NCI-H146 treated with DMSO at 0.1 percent for 48 hours (cell line): ENCODE measurements around the gene PRKN.
"Not testable (repeated sequence)": the region's sequence is repeated elsewhere in the genome, so short reads cannot be mapped to it uniquely, and the experiment has no call there.

Experiments
- DNase-seq: peaks from one replicate; lab custom pipeline; 2025; ENCODE audit not compliant: unreplicated experiment; lab: John Stamatoyannopoulos, UW

The PRKN gene

DNA sequence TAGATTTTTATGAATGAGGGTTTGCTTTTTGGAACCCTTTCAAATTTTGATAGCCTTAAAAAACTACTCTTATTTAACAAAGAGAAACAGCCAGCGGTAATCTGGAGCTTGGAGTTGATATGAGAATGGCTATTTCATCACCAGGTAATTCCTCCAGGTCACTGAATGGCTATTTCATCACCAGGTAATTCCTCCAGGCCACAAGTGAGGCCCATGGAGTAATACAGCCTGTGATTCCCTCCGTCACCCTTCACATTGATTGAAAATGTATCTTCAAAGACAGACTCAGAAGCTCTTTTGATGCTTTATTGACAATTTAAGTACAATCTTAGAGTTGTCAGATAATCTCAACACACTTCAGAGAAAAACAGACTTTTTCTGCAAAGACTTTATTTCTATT lies 1380.4 kb downstream of the PRKN start:
- no peak for DNase-seq

- DNase-seq, result no peak
Observed at GRCh38 chr6:161346717-161347116, 1380.8 kb downstream of the PRKN start.

GRCh38 chr6:161344626-161345025 lies 1382.9 kb downstream of the PRKN start:
- DNase-seq, result no peak

DNA sequence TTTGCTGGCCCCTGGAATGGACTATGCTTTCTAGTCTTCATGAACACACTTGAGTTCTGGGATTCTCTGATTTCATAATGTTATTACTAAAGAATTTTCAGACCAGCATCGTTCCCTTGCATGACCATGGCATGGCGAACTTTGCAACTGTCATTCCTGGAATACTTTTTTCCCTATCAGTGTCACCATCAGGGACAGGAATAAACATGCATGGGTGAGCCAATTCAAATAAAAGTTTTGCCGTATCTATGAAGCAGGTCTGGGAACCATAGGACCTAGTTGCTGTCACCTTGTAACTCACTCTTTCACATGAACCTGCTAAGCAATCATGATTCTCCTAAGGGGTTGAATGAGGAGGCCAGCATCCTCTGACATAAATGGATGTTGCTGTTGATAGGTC lies 1385.5 kb downstream of the PRKN start:
- DNase-seq, result no peak

- DNase-seq, result no peak
Observed at GRCh38 chr6:161341638-161342037, 1385.9 kb downstream of the PRKN start.

DNA sequence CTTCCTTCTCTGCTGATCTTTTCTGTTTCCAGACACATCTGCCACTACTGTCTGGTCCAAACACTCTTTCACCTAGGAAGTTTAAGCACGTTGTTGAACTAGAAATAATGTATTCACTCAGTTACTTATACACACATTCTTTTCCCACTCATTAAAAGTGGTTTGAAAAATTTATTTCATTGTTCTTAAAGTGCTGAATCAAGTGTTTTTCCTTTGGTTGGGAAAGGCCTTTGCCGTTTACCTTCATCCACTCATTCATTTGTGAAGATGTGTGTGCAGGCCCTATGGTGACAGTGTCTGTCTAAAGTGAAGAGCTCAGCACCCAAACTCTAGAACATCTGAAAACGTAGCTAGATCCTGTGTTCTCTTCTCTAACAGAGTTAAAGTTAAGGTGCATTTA lies 1389.6 kb downstream of the PRKN start:
- no peak for DNase-seq

- DNase-seq, result no peak
Observed at GRCh38 chr6:161336479-161336878, 1391.1 kb downstream of the PRKN start.

DNA sequence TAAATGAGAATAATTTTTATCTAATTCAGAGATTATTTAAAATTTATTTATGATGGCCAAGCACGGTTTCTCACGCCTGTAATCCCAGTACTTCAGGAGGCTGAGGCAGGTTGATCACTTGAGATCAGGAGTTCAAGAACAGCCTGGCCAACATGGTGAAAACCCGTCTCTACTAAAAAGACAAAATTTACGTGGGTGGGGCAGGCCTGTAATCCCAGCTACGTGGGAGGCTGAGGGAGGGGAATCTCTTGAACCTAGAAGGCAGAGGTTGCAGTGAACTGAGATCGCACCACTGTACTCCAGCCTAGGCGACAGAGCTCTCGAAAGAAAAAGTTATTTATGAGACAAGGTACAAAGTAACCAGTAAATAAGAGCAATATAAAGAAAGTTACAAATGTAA lies 1394.2 kb downstream of the PRKN start:
- DNase-seq, result no peak

DNA sequence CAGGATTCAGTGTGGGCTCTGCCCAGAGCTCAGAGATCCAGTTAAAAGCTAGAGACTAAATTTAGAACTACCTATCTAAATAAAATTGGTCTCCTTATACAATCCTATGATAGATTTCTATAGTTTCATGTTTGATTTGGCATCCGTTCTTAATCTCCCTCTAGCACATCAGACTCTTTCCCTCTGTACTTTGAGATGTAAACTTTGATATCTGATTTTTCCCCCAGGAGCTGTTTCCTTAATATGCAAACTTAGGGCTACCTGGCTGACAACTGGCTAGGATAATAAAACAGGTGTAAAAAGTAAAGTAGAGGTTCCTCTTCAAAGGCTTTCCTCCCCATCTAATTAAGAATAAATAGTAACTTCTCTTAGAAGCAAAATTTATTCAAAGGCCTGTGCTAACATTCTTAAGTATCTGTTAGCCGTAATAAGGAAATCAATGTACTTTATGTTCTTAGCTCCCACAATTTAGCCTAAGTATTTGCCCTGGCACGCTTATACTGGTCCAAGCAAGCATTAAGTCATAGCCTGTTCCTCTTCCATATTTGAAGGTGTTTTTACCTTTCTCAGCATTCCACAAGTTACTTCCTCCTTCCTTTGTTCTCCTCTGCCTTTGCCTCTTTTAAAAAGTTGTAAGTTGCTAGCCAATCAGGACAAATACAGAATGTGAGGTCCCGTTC lies 1396.0 kb downstream of the PRKN start:
- DNase-seq, result not testable (repeated sequence)

DNA sequence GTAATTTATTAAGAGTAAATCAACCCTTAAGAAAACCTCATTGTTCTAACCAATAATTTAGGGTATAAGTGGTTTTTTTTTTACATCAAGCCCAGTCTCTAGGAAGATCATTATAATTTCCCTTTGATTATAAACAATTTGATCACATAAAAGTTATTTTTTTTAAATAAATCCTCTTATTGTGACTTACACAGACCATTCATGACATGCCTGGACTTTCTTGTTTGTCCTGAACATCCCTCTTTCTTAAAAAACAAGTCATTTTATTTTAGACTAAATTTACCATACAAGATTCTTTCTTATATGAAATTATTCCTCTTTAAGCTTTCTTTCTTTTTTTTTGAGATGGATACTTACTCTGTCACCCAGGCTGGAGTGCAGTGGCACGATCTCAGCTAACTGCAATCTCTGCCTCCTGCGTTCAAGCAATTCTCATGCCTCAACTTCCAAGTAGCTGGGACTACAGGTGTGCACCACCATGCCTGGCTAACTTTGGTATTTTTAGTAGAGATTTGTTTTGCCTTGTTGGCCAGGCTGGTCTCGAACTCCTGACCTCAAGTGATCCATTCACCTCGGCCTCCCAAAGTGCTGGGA lies 1400.1 kb downstream of the PRKN start:
- no peak for DNase-seq

GRCh38 chr6:161319231-161319630 lies 1408.3 kb downstream of the PRKN start:
- no peak for DNase-seq

DNA sequence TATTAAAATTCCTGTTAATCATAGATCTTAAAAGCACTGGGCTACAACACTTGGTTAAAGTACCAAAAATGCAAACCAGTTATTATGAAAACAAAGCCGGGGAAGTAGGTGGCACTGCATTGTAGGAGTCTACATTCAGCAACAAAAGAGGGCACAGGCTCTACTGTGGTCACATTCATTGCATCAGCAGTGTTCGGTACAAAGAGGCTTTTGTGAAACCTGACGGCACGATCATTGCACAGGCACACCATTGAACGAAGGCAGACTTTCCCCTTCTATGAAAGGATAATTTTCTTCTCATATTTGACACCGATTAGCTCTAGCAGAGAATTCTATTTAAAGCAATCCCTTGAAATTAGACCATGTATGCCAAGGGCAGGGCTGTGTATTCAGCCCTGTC lies 1409.1 kb downstream of the PRKN start:
- DNase-seq, result no peak

GRCh38 chr6:161316531-161316930 lies 1411.0 kb downstream of the PRKN start:
- no peak for DNase-seq

DNA sequence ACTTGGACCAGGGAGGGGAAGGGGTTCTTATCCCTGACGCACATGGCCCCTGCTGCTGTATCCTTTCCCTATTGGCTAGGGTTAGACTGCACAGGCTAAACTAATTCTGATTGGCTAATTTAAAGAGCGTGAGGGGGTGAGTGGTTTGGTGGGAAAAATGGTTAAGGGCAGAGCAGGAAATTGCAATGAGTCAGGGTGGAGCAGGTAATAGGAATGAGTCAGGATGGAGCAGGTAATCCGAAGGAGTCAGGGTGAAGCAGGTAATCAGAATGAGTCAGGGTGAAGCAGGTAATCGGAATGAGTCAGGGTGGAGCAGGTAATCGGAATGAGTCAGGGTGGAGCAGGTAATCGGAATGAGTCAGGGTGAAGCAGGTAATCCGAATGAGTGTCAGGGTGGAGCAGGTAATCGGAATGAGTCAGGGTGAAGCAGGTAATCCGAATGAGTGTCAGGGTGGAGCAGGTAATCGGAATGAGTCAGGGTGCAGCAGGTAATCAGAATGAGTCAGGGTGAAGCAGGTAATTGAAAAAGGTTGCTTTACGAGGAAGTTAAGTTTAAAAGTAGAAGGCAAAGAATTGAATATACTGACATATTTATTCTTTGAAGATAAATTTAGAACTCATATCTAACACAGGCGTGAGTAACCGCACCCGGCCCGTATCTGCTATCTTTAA lies 1412.2 kb downstream of the PRKN start:
- not testable (repeated sequence) for DNase-seq

GRCh38 chr6:161314541-161315245 lies 1412.9 kb downstream of the PRKN start:
- not testable (repeated sequence) for DNase-seq

DNA sequence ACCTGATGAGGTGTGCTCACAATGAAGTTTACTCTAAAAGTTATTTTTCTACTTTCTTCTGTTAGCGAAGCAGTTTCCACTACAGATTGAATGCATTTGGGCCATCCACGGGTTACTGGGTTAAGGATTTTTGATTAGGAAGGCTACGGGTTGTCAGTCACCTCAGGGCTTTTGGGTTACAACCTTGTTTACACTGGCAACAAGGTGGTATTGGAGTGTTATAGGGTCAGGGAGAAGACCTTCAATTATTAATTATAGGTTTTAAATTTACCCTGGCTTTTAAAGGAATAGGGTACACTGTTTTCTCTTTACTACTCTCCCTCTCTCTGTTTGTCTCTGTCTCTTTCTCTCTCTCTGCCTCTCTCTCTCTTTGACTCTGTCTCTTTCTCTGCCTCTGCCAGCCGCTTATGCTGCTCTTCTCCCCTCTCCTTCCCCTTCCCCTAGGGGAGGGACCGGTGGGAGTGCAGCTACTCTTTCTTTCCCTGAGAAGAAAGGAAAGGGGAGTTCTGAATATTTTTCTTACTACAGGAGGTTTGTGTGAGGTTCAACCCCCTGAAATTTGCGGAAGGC lies 1413.5 kb downstream of the PRKN start:
- DNase-seq, result no peak

DNA sequence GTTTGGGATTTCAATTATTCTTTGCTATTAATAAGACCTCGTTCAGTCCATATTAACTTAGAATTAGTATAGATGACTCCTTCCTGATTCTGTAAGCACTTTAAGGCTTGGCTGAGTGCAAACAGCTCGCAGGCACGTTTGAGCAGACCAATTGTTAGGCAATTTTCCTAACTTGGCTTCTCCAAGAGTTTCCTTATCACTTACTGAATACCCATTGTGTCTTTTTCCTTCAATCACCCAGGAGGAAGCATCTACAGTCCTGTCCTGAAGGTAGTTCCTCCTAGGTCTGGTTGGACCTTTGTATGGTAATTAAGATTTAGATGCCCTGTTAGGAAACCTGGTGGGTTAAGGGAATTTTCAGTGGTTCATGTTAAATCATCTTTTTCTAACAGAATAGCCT lies 1414.1 kb downstream of the PRKN start:
- not testable (repeated sequence) for DNase-seq

- DNase-seq, result not testable (repeated sequence)
Observed at GRCh38 chr6:161309774-161310173, 1417.8 kb downstream of the PRKN start.

DNA sequence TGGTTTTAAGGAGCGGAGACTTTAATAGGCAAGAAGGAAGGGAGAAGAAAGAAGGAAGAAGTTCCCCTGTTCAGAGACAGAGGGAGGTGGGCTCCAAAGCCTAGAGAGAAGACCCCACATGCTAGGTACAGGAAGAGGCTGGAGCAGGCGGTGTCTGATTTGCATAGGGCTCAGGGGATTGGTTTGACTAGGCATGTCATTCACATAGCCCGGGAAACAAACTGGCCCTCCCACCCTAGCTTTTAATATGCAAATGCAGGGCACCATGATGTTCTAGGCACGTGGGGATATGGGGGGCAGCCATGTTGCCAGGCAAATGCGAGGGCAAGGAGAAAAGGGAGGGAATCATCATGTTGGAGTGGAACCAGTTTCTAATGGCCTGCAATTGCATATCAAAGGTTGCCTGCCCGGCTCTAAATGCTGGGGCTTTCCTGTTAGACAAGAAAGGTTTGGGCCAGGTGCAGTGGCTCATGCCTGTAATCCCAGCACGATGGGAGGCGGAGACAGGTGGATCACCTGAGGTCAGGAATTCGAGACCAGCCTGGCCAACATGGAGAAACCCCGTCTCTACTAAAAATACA lies 1419.4 kb downstream of the PRKN start:
- no peak for DNase-seq

DNA sequence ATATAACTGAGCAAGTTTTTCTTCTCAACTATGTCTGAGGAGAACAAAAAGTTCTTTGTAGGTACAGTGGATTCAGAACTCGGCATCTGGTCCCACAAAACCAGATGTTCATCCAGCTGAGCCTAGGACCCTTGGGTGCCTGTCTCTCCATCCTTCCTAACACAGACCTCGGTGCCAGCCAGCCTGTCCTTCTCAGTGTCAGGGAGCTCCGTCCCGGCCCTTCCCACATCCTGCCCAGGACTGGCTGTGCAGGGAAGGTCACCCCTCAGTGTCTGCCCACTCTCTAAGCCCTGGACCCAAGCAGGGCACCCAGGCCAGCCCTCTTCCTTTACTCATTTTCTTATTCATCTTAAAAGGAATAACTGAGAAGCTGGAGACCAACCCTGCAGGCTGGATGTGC lies 1421.7 kb downstream of the PRKN start:
- DNase-seq, result no peak
